Vagina (tissue), 2 donors: ENCODE data around the gene SEC24C.

Experiments used
- CTCF ChIP-seq, 3 experiments: fragments of 450-650 bp in 2 of 3; fragments of 200-600 bp in 1 of 3; sonication (generic) in 1 of 3; IDR thresholded peaks; one replicate each; pipeline ENCODE4 v1.5.1; 2017 to 2019; ENCODE audit warnings: antibody characterized with exemption in 3 of 3, mild to moderate bottlenecking in 2 of 3, moderate library complexity in 2 of 3
- POLR2A ChIP-seq, 2 donors: fragments of 450-650 bp; IDR thresholded peaks; one replicate each; pipeline ENCODE4 v1.6.1; 2017; ENCODE audit warnings: antibody characterized with exemption in 2 of 2, mild to moderate bottlenecking in 2 of 2, moderate library complexity in 2 of 2
- POLR2AphosphoS5 ChIP-seq, 2 donors: sonication (generic); formaldehyde crosslinking; IDR thresholded peaks; one replicate each; pipeline ENCODE4 v1.9.0; 2017; ENCODE audit warnings: antibody characterized with exemption in 2 of 2, mild to moderate bottlenecking in 2 of 2, low read depth in 1 of 2; ENCODE audit not compliant: insufficient read depth in 1 of 2

DNA sequence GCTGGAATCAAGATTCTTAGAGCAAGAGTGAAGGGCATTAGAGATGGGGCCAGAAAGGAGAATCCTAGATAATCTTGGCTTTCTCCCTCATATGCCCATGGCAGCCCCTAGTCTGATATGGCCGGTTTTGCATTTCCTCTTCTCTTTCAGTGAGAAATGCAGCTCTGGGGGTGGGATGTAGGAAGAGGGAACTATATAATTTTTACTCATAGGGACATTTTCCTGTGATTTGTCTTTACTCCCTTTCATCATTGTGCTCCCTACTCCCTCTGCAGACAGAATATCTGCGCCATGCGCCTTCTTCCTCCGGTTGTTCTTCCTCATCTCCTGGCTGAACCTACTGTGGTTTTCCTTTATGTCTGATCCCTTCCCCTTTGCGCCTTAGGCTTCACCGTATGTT is 20.9 kb downstream of the SEC24C start:
- no peak for TF ChIP-seq POLR2A (IDR thresholded peaks at IDR 0.05)
- no peak for TF ChIP-seq CTCF (IDR thresholded peaks at IDR 0.05)
- no peak for TF ChIP-seq POLR2AphosphoS5 (IDR thresholded peaks at IDR 0.05; ENCODE audit: insufficient read depth in 1 of 2, low read depth in 1 of 2)
